Adrenal gland (tissue), 5 donors: ENCODE data around the gene OR2A2.

ENCODE experiments used
- CTCF ChIP-seq, 6 experiments: fragments of 450-650 bp in 4 of 6; fragments of 200-600 bp in 2 of 6; sonication (generic) in 1 of 6; IDR thresholded peaks; 1 replicate in 5 of 6; 2 replicates in 1 of 6; pipeline versions ENCODE4 v1.5.1 to v1.8.0; 2016 to 2021; ENCODE audit warnings: antibody characterized with exemption in 6 of 6, mild to moderate bottlenecking in 2 of 6, moderate library complexity in 1 of 6
- POLR2A ChIP-seq, 2 donors: fragments of 450-650 bp; IDR thresholded peaks; one replicate each; pipeline ENCODE4 v1.6.1; 2017; ENCODE audit warnings: antibody characterized with exemption in 2 of 2, mild to moderate bottlenecking in 2 of 2, moderate library complexity in 1 of 2
- donor health status: DM: no; HTN: no; CAD: no.

GRCh38 chr7:144148224-144148827, 38.9 kb downstream of the OR2A2 start:
- TF ChIP-seq CTCF (IDR thresholded peaks at IDR 0.05) = no peak
- no peak for TF ChIP-seq POLR2A (IDR thresholded peaks at IDR 0.05)
